HG03135 (cell line): ENCODE results near the gene CNTNAP5.

Experiments
- ATAC-seq: cut with Tn5 transposase; IDR thresholded peaks from one replicate; pipeline ENCODE4 v1.9.1; 2021; ENCODE audit warnings: mild to moderate bottlenecking, moderate library complexity; ENCODE audit not compliant: unreplicated experiment

The CNTNAP5 gene

DNA sequence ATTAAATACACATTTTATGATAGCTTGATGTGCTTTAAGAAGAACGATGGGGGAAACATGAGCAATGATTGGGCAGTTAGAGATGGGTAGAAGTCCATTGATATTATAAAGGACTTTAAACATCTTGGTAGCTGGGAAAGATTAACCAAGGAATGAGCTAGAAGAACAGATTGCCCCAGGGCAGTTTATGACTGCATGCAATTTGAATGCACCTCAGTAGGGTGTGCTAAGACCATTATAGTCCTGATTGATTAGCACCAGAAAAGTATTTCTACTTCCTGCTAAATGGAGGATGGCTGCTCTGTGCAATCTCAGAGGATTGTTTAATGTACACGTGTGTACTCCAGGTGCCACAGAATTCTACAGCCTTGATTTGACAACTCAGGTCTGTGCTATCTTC lies 641.9 kb downstream of the CNTNAP5 start:
- no peak for ATAC-seq

DNA sequence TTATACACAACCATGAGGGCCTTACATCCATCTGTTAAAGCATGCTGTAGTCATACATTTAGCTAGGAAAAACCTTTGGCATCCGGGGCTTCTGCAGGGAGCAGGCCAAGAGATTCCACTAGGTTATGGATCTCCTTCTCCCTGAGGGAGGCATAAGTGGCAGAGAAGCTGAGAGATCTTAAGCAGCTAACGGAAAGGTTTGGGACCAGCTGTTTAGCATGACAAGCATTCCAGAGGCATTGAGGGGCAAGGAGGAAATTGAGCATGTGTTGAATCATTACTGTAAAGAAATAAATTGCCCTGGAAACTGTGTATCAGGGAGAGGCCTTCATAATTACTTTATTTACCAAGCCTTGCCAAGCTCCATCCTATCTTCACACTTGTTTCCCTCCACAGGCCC lies 643.1 kb downstream of the CNTNAP5 start:
- no peak for ATAC-seq

DNA sequence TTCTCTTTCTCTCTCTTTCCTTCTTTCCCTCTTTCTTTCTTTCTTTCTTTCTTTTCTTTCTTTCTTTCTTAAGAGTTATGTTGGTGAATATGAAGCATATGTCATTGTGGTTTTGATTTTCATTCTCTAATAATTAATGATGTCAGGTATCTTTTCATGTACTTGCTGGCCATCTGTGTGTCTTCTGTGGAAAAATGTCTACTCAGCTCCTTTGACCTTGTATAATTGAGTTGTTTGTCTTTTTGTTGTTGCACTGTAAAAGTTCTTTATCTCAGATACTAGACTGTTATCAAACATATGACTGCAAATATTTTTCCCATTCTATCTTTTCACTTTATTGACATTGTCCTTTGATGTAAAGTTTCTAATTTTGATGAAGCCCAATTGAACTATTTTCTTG lies 645.1 kb downstream of the CNTNAP5 start:
- ATAC-seq: no peak

DNA sequence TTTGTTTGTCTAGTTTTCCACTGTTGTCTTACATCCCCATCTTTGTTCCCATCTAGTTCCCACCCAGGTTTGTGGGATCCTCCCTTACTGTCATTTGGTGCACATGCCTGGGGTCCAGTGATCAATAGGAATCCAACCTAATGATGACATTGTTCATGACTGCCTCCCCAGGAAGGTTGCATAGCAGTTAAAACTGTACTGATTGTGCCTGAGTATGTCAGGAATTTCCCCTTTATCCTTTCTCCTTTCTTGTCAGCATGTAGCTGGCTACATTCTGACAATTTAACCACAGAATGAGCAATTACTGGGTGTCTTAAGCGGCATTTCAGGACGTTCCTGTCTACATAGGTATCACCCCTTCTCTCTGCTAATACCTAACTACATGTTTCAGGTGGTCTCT lies 653.0 kb downstream of the CNTNAP5 start:
- ATAC-seq: no peak

DNA sequence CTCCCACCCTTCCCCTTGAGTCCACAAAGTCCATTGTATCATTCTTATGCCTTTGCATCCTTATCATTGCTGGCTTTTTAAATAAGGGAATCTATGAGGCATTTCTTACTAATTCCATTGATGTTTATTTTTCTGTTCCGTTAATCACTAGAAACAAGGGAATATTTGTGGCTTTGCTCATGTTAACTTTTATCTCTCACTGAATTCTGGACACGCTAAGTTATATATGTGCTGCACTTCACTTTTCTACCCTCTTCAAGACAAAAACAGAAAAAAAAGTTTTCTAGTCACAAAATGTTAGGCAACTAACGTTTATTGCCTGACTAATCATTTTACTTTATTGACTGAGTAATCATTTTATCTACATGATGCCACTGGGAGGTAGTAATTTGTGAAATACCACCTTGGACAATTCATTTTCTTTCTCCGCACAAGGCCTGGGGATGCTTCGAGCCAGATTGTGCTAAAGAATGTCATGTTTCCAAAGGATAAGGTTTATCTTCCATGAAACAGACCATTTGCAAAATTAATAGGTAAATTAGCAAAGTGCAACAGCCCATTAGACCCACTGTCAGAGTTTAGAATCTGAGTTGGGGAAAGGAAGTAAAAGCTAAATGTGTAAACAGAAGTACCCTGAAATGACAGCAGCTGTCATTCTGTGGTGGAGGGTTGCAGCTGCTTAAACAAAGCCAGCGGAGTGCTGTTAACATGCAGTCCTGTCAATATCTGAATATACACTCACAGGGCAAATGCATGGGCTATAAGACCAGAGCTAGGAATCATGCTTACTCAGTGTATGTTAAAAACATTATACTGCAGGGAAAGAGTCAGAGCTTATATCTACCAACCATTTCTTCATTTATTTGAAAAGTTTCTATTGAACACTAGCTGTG lies 658.7 kb downstream of the CNTNAP5 start:
- no peak for ATAC-seq

DNA sequence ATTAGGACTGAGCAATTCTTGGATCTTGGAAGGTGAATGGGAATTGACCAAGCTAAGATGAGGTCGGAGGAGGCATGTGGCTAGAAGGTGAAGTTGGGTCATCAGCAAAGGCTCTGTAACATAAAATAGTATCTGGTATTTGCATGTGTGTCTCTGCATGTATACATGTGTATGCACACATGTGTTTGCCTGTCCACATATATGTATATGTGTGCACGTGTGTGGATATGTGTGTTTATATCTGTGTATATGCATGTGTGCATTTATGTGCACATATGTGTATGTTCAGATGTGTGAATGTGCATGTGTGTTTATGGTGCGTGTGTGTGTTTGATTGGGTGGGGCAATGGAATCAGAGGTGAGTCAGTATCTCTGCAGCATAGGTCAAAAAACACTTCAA lies 664.3 kb downstream of the CNTNAP5 start:
- ATAC-seq: no peak

DNA sequence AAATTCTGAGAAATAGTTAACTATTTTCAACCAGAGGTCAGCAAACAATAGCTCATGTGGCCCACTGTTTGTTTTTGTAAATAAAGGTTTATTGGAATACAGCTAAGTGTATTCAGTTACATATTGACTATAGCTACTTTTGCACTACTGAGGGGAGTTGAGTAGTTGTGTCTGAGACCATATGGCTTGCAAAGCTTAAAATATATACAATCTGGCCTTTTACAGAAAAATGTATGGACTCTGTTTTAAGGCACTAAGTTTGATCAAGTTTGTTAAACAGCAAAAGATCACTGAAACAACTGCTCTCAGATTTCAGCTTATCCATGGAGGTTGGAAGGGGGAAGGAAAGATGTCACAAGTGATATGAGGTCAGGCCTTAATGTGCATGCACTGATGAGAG lies 667.1 kb downstream of the CNTNAP5 start:
- ATAC-seq: no peak

DNA sequence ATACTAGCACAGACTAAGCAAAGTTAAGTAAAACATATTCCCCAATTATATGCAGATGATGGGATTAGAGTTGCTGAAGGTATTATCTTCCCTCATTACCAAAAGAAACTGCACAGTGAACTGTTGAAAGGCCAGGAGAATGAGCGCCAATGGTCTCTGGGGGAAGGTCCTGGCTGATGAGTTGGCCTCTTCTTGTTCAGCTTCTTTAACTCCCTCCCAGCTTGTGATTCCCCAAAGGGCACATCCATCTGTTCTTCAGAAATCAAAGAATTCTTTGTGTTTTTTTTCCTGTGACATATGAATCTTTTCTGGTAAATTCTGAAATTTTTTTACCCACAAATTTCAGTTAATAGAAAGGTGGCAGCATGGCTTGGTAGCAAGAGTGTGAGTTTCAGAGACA lies 667.6 kb downstream of the CNTNAP5 start:
- ATAC-seq: no peak

DNA sequence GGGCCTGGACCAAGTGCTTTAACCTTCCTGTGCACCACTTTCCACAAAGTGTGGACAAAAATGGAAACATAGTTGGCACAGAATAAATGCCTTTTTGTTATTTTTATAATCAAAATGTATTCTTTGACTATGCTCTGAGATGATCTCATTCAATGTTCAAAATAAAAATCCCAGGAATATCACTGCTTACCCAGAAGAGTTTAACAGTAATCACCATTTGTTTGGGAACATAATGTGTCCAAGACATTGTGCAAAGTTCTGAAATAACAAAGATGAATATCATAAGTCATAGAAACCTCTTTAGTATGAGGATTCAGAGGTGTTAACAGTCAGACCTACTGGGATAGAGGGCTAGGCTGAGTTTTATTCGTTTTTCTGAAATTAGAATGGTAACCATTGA lies 668.1 kb downstream of the CNTNAP5 start:
- ATAC-seq: no peak

DNA sequence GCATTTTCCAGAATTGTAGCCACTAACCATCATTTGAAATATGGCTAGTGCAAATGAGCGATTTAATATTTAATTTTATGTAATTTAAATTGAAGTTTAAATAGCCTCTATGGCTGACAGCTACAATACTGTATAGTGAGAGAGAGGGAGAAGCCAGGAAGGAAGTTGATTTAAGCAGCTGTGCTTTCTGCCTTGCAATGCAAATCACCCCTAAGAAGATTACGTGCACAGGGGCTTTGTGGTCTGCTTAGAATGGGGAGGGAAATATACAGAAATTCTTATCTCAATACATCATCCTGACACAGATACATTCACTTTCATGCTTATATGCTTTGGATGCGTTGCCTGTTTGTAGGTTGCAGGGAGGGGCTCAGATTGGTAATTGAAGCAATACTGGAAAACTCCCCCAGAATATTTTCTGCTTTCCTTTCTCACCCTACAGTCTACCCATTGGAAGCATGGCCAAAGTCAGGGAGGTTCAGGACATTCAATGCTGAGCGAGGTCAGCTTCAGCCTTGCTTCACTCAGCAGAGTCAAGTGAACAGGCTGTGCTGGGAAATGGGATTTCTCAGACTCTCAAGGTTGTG lies 674.0 kb downstream of the CNTNAP5 start:
- no peak for ATAC-seq

DNA sequence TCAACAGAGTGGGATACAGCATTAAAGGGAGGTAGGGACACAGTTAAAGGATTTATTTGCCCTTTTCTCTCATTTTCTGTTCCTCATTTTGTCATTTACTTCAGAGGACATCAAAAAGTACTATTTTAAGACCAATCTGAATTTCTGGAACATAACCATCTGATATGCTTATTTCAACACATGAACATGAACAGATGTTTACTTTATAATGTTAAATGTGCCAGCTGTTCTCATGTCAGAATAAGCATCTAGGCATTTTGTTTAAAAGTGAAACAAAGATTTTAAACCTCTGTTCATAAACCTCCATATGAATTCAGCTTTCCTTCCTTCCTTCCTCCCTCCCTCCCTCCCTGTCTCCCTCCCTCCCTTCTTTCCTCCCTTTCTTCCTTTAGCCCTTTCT lies 677.7 kb downstream of the CNTNAP5 start:
- ATAC-seq: no peak

DNA sequence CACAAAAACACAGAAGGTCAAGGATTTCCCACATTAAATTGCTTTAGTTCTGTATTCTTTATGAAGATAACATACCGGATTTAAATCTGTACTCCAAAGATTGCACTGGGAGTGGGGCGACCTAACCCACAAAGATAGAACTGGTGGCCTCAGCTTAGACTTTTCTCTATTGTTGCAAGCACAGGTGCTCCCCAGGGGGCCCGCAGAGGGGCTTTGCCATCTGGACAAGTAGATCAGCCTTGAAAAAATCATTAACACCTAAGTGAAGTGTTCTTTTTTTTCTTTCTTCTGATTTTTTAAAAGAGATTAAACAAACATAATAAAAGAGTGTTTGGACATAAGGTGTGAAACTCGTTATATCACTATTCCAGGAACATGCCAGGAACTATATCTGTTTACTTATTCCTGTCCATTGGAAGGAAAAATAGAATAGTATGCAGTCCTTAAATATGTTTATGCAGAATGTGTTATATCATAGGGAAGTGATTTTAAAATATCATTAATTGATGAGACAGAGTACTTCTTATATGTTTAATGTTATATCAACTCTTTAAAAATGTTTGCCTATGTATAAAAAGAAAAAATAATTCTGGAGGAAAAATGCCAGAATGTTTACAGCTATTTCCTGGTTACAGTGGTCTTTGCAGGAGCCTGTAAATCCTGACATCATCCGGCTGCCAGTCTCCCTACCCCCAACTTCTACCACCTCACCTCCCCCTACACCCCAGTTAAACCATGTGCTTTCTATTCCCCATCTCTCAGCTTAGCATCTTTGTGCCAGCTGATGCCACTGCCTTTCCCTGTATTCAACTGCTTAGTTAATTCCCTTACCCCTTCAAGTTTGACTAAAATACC lies 679.2 kb downstream of the CNTNAP5 start:
- no peak for ATAC-seq

DNA sequence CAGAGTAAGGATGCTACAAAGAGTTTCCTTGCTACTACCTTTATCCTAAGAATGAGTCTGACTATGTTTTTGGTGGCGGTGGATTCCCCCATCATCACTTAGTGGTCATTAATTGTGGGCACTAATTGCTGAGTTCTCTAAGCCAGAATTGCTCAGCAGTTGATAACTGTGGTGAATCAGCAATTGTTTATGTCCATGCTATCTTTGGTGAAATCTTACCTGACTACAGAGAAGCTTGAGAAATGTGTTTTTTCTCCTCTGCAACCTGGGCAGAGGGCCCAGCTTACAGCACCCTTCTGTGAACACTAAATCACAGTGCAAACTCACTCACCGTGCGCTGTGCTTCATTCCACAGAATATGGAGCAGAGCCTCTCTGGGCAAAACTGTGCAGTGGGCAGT lies 683.6 kb downstream of the CNTNAP5 start:
- ATAC-seq: no peak

DNA sequence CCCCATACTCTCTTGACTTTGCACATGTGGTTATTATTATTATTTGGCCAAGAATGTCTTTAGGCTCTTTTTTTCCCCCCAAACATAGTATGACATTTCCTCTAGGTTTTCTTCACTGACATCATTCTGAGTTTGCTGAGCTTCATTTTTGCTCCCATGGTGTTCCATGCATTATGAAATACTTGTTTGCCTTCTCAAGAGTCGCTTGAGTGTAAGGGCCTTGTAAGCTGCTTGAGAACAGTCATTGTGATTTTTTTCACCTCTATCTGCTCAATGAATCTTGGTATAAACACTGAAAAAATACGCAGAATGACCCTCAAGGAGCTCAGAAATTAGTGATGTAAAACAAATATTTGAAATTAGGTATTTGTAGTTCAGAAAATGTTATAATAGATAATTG lies 688.9 kb downstream of the CNTNAP5 start:
- no peak for ATAC-seq

DNA sequence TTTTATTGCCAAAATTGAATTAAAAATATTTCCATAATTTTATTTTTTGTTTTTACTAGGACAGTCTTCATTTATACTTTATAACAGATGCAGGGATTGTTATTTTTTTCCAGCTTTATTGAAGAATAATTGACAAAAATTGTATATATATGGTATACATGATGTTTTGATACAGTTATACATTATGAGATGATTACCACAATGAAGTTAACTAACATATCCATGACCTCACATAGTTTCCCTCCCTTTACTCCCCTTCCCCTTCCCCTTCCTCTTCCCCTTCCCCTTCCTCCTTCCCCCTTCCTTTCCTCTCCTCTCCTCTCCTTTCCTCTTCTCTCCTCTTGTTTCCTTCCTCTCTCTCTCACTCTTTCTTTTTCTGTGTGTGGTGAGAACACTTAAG lies 700.1 kb downstream of the CNTNAP5 start:
- ATAC-seq: no peak

DNA sequence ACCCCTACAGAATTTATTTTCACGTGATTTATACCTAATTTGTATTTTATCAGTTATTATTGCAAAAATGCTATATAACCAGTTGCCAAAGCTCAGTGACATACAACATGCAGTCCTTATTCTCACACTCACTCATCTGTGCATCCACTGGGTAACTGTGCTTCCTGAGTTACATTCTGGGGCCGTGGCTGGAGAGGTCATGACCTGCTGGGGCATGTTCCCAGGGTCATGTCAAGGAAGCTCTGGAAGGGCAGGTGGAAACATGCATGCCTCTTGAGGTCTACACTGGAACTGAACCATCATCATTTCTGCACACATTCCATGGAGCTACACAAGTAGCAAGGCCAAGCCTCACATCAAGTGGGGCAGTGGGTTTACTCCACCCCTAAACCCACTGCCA lies 715.5 kb downstream of the CNTNAP5 start:
- ATAC-seq: no peak

DNA sequence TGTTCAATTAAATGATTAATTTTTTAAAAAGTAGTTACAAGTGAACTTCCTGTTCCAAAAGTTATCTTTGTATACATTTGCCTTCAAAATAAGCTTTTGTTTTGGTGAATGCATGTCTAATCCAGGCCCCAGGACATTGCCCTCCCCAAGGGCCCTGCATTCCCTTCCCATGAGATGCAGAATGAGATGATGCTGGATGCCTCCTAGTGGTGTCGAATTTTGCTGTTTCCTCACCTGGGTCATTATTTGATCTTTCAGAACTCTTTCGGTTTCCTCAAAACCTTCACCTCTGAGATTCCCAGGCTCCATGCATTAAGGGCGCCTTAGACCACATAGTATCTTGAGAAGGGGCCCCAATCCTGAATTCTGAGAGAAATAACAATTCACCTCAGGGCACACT lies 728.8 kb downstream of the CNTNAP5 start:
- ATAC-seq: no peak

DNA sequence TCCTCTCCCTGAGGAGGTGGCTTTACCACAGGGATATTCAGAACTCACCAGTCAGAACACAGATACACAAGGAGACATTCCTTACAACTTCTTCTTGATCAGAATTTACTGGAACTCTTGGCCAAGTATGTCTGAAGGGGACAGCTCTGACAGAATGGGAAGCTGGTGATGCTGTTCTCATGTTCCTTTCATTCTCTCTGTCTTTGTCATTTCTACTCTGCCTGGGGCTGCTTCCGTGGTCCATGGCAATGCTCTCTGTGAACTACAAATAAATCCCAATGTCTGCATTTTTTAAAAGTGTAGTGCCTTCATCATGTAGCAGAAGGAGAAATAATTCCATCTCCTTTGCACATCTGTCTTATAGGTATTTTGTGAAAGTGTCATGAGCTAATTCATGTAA lies 730.3 kb downstream of the CNTNAP5 start:
- ATAC-seq: no peak

DNA sequence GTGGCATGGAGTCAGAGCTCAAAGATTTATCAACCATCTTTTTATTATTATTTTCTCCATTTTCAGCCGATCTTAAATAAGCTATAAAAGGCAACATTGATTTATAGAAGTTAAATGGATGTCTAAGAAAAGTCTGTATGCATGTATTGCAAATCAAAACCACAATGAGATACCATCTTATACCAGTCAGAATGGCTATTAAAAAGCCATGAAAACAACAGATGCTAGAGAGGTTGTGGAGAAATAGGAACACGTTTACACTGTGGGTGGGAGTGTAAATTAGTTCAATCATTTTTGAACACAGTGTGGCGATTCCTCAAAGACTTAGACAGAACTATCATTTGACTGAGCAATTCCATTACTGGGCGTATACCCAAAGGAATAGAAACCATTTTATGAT lies 731.0 kb downstream of the CNTNAP5 start:
- ATAC-seq: no peak

DNA sequence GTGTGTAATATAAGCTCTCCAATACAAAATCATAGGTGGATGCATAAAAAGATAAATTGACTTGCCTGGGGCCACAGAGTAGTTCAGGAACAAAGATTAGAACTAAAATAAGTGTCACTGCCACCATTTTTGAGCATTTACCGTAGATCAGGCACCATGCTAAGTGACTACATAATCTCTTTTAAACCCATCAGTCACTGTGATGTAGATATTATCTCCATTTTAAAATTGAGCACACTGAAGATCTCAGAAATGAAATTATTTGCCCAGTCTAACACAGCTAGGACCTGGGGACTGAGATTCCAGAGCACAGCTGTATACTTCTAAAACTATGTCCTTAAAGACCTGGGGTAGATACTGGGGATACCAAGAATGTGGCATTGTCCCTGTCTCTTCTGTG lies 737.3 kb downstream of the CNTNAP5 start:
- no peak for ATAC-seq

DNA sequence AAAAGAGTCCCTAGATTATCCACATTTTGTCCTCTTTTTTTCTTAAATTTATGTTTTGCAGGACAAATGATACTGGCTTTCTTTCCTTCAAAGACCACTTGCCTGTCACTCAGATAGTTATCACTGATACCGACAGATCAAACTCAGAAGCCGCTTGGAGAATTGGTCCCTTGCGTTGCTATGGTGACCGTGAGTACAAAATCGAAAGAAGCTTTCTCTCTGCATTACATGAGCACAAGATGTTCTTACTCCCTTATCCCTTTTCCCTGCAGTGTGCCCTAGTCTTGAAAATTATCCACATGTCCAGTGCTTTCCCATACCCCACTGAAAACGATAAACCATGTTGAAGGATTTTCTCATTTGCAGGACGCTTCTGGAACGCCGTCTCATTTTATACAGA lies 738.5 kb downstream of the CNTNAP5 start:
- ATAC-seq: no peak

DNA sequence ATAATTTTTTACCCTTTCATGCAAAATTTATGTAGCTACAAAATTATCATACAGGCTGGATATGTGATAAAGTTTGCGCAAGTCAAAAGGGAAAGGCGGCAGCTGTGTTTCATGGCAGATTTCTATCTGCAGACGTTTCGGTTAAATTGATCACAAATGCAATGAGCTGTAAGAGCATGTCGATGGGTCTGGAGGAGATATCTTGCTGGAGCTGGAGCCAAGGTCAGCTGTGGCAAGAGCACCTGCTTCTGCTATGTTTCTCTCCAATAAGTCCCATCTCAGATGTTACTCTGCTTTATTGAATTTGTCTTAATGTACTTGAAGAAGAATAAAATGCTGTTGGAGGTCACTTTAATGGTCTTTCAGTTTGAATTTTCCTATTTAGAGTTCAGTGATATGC lies 749.7 kb downstream of the CNTNAP5 start:
- no peak for ATAC-seq
